ENCODE measurements around the gene CDH4.

Gene CDH4

DNA sequence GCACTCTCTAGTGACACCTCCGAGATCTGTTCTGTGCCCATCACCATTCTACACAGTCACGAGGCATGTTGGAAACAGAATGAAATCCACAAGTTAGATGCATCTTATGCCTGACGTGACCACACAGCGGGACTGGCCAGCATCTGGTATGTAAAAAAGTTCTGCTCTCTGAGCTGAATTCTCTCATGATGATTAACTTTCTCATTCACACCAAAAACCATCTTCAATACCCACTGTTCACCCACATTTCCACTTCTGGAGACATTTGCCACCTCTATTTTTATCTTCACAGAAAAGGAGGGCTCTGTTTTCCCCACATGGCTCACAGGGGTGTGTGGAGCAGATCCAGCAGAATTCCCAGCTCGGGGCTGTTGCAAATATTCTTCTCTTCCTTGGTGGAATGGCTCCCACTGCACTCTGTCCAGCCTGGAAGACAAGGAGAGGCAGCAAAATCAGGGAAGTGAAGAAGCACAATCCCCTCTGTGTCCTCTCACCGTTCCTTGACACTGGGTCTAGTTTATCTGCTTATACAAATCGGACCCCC is 510.2 kb downstream of the CDH4 start:
- FAIRE-seq = no peak

DNA sequence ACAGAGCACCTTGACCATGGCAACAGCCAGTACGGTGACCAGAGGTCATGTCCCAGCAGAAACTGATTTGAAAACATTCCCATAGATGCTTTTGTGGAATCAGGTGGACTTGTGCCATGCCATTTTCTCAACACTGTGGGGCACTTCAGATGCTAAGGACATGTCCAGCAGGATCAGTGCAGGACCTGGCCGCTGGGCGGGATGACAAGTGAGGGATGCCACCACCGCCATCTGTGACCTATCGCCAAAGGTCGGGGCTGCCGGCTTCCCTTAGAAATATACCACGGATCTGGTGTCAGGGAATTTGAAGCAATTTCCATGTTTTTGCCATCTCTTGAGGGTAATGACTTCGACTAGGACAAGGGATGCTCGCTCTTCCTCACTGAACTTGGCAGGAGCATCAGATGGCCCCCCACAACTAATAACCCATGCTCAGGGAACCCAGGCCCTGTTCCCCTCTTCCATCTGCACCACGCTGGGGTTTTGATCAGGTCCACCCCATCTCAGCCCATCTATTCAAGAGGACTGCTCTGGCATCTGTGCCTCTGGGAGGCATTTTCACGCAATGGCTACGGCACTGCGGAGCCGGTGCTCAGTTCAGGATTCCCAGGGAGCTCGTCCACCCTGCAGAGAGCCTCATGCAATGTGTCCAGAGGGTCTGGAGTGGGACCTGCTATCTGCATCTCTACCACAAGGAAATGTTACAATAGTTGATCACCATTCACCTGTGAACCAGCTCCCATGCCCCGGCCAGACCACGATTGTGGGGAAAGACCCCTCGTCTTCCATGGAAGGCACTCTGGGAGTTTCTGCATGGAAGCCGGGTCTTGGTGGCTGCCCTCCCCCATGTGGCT is 511.1 kb downstream of the CDH4 start:
- FAIRE-seq = no peak

DNA sequence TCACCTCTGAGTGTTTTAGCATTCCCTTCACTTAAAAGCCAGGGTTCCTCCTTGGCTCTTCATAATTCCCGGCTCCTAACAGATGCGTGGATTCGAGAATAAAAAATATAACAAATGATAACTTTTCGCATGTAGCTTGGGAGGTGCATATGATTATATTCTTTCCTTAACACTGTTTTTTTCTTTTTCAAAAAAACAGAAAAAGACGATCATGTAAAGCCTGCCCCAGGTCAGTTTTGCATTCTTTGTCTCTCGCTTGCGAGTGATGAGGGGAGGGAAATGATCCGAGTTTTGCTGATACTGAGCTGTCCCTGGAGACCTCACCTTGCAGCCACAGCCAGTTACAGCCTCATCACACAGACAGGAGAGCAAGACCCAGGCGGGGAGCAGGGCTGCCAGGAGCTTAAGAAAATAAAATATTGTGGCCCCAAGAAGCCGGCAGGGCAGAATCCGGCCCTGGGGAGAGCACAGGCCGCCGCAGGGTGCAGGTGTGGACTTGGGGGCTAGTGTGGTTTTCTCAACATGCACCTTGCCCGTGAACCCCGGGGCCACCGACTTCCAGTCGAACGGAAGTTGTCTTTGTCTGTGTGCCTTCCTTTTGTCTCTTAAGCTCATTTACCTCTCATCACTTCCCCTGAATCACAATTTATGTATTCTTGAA is 511.8 kb downstream of the CDH4 start:
- no peak for FAIRE-seq

DNA sequence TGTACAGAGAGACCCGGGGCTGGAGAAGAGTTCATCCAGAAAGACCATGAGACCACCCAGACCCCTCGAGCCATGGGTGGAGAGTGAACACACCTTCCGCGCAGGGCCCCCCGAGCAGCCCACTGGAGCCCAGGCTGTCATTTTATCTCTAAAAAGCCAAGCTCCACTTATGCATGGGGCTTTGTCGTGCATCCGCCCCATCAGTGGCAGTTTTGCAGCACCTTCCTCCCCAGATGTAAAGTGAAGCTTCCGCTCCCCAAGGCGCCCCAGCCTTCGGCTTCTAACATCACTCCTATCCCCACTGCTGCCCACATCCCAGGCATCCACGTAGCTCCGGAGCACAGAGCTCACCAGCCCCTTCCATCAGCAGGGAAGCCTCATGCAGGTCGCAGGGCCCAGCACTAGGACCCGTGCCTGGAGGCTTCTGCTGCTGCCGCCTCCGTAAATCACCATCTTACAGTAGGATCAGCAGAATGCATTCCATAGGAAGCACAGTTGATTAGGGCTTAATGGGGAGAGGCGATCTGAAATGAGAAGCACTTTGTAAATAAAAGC is 512.5 kb downstream of the CDH4 start:
- FAIRE-seq = no peak

DNA sequence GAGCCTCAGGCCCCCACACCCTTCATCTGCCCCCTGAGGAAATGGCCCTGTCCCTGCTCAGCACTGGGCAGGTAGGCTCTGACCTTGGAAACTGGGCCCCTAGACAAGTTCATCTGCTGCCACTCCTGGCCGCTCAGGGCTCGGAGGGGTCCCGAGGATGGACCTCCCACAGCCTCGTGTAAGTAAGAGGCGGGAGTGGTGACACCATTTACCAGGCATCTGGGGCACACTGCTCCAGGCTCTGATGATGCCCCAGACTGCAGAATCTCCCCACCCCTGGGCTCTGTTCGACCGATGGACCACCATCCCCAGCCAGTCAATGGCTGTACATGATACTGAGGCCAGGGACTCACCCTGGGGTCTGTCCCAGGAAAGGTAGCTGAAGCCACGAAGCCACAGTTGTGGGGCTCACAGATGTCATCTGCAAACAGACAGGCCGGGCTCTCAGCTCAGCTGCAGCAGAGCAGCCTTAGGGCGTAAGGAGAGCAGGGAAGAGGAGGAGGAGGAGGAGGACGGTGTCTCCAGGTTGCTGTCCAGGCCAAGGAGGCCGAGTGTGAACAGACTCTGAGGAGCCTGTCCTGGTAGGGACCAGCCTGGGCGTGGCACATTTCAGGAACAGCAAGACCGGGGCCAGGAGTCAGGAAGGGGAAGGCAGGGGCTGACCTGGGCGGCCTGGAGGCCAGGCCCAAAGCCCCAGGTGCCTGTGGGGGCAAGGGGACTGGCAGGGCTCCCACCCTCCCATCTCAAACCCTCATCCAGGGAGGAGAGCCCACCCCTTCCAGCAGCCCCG is 513.2 kb downstream of the CDH4 start:
- FAIRE-seq = no peak

DNA sequence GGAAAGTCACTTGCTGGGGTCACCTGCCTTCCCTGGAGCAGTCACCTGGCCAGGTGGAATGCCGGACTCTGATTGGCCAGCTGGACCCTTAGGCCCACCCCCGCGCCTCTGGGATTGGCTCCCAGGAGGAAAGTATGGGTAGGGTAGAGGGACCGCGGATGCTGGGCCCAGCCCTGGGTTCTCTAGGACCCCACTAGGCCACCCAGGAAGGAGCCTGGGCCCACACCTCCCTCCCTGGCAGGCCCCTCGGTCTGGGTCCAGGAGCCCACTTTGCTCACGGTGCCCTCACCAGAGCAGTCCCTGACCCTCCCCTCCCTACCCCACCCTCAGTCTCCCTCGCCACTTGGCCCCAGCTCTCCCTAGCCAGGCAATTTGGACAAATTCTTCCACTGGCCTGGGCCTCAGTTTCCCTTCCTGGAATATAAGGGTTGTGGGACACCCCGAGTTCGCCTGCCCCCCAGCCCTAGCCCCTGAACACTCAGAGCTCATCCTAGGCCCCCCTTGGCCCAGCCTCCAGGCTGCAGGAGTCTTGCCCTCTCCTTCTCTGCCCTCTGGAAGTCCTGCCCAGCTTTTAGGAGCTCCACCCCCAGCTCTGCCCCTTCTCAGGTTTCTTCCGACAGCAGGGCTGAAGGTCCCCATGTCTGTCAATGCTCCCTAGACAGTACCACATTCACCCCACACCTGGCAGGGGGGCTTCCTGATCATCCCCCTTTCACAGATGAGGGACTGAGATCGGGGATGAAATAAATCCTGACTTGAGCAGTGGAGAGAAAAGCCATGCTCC is 514.0 kb downstream of the CDH4 start:
- no peak for FAIRE-seq

DNA sequence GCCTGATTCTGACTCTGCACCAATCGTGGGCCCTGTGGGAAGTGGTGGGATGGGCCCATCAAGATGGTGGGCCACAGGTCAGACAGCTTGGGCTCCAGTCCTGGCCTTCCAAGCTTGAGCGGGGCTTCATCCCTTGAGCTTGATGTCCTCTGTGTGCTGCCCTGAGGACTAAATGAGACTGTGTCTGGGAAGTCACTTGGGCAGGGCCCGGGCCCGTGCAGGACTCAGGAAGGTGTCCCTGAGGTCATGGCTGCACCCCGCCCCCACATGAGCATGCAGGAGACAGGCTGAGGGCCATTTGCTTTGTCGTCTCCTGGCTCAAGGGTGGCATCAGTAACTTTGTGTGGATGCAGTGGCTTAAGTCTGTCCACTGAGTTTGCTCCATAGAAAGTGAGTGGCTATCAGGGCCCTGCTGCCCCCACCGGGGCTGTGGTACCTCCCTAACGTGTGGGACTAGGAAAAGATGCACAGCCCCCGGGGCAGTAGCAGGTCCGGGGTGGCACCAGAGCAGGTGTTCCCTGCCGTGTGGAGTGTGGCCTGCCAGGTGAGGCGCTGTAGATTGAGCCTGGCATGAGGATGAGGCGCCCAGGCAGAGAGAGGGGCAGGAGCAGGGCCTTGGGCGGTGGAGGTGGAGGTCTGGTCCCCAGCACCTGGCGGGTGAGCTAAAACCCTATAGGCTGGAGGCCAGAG is 515.0 kb downstream of the CDH4 start:
- FAIRE-seq = no peak

DNA sequence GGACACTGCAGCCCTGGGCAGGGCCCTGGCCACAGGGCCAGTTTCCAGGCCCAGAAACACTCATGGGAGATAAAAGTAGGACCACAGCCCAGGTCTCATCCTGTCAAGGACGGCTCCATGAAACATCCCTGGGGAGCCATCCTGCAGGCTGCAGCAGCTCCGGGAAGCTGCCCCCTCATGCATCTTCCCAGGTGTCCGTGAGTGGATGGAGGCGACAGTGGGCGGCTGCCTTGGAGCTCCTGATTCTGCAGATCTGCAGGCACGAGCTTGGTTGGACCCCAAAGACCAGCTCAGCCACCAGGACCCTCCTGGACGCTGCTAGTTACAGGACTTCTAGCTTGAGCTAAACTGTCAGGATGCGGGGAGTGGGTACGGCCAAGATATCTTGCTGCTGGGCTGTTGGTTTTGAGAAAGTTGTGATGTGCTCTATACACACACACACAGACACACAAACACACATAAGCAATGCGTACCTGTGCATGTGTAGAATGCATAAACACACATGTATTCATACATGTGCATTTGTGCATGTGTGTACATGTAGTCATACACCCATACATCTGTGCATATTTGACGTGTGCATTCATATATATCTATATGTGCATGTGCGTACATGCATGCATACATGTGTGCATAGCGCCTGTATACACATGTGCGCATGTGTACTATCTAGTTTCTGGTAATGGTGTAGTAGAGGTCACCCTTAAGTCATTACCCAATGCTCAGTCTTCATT is 515.9 kb downstream of the CDH4 start:
- no peak for FAIRE-seq

DNA sequence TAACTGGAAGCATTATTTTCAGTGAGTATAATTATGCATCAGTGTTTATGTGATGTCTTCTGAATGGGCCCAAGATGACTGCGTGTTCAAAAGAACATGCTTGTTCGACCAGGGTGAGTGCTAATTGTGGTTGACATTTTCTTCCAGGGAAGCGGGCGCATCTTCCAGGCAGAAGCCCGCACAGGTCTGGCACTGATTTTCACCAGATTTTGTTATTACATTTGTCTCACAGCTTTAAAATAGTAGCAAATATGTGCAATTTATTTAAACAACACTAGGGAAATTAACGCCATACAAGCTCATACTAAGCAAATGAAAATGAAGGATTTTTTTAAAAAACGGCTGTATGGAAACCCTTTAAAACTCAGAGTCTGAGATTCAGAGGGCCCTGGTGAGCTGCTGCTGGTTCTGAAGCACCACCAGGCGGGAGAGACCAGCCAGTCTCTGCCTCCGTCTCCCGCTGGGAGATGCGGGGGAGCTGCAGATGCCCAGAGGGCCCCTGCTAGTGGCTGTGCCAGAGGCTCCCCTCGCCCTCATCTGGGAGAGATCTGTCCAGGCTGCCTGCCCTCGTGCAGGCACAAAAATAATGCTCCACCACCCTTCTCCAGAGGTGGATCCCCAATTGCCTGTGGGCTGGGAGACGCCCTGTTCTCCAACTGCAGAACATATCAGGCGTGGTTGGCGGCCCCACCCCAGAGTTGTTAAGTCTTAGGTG is 516.7 kb downstream of the CDH4 start:
- FAIRE-seq = no peak

DNA sequence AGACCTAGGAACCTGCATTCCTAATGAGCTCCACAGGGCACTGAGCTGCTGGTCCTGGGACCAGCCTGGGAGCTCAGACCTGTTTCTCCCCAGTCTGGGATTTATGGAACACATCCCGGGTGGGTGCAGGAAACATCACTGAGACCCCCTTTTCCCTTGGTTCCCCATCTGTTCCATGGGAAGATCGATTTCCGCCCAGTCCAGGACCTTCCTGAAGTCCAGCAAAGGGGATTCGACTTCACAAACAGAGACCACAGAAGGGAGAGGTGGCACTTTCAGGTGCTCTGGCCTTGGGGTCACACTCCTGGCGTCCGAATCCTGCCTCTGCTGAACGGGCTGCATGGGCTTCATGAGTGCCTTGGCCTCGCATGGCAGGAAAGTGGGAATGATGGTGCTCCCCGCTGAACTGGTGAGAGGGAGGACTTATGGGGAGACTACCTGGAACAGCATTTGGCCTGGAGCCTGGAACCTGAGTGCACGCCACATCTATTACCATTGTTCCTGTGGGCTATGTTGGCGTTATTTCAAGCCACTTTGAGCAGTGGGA is 517.3 kb downstream of the CDH4 start:
- no peak for FAIRE-seq

DNA sequence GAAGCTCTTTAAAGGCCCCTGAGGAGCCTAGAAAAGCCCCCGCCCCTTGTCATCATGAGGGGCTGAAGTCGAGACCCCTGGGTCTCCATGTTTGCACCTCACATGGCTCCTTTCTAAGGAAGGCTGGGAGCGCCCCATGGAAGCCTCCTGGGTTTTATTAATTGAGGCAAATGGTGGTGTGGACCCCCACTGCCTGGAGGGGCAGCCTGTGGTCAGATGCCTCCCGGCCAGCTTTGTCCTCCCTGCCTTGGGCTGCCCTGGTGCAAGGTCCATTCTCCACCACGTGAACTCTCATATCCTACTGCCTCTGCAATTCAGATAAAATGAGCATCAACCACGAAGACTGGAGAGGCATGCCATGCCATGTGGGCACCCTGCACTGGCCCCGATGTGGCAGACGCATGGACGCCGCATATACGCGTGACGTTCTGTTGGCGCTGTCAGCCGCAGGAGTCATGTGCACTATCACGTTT is 518.1 kb downstream of the CDH4 start:
- no peak for FAIRE-seq

DNA sequence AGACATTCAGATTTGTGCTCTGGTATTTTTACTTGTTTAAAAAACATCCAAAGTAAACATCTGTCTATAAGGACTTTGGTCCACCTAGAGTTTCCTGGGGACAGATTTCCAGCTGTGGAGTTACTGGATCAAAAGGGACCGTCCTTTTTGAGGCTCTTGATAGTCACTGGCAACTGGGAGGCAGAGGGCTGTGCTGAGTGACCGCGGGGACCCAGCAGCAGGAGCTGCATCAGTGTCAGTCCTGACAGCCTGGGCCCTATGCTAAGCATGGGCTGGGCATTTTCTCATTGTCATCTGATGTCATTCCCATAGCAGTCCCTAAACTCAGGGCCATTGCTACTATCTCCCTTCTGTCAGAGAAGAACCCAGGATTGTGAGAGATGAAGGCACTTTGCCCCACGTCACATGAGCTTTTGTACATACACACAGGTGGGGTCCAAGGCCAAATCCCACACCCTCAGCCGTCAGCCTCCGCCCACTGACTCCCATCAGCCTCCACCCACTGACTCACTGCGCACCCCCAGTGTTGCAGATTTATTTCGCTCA is 519.8 kb downstream of the CDH4 start:
- no peak for FAIRE-seq

DNA sequence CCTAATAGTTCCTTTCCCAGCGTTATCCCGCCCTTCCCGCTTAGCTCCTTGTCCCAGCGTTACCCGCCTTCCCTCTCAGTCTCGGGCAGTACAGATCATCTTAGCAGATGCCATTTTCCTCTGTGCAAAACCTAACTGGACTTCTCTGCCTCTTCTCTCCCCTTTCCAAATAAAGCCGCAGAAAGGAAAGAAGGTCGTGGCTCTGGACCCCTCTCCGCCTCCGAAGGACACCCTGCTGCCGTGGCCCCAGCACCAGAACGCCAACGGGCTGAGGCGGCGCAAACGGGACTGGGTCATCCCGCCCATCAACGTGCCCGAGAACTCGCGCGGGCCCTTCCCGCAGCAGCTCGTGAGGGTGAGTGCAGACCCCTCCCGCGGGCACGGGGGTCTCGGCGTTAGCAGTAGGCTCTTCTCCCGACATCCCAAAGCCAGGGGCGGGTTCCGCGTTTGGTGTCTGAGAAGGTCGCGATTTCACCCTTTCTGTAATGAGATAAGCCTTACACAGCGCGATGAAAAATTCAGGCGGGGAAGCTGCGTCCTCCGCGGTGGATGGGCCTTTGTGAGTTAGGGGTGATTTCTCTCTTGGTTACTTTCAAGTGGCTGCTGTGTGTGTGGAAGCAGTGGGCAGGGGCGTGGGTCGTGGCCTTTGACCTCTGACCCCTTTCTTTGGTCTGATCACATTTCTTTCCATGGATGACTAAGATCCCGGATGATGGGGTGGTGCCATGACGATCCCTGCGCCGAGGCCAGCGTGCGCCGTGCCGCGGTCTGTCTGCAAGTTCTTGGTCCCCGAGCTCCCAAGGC is 521.0 kb downstream of the CDH4 start:
- no peak for FAIRE-seq

DNA sequence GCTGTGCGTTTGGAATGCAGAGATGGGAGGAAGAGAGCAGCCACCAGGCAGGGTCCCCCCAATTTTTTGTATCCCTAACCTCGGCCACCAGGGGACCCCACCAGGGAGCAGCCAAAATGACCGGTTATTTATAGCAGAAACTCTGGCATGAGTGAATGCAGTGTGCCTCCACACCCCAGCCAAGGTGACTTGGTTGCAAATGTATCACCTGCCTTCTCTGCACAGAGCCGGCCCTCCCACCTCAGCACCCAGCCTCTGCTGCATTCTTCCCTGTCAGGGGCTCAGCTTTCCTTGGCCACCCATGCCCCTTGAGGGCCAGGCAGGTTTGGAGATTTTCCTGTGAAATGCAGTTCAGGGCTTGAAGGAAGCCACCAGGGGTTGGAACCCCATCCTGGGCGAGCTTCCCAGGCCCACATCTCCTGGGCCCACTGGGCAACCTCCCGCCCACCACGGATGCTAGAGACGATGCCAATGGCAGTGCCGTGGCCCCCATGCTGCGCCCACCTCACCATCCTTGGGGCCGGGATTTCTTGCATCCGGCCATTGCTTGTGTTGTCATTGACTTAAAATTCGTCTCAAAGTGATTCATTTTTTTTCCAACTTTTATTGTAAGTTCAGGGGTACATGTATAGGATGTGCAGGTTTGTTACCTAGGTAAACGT is 522.0 kb downstream of the CDH4 start:
- no peak for FAIRE-seq

DNA sequence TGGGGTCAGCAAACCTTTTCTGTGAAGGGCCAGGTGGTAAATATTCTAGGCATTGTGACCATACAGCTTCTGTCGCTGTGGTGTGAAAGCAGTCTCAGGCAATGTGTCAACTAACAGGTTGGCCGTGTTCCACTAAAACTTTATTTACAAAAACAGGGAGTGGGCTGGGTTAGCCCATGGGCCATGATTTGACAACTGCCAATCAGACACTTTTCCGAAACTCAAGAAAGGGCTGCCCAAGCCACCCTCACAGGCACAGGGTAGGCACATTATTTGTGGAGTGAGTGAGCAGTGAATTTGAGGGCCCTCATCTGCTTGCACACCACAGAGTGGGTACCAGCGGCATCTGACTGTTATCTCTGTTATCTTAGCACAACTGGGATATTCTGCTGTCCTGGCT is 523.4 kb downstream of the CDH4 start:
- no peak for FAIRE-seq

DNA sequence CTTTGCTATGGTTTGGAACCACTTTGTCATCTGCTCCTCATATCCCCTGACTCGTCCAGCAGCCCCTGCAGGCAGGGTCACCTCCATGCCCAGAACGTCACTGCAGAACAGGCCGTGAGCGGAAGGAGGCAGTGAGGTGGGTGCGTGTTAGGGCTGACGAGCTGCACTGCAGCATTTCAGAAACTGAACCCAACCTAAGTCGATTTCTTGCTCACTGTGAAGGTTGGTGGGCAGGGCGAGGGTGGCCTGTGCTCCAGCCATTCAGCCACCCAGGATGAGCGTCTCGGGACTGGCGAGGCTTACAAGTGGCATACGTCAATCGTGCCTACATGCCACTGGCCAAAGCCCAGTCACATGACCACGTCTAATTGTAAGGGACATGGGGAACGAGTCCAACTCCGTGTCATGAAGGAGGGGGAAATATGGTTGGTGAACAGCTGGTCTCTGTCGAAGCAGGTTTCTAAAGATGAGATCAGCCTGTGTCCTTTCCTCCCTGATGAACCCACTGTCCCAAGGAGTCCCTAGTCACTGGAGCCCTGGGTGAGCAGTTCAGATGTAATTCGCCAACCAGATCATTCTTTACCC is 524.5 kb downstream of the CDH4 start:
- no peak for FAIRE-seq

DNA sequence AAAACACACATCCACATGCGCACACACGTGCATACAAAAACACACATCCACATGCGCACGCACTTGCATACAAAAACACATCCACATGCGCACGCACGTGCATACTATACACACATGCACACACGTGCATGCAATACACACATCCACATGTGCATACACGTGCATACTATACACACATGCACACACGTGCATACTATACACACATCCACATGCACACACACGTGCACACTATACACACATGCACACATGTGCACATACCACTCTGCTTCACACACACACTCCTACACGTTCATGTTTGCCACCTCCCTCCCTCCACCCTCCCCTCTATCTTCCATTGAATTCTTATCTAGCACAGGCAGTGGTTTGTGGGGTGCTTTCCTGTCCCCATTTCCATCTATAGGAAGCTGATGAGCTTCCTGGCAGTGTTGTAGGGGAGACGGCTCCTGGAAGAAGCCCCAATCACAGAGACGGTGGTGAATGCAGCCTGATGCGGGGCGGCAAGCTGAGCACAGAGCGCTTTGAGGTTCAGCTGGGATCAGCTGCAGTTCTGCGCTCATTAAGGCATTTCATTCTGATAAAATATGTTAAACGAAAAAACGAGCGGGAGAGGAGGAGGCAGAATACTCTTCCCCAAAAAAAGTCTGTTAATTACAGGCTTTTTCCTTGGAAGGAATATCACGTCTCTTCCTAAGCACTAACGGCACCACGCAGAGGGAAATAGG is 525.9 kb downstream of the CDH4 start:
- FAIRE-seq = no peak

Data from A204.1 (cell line).